Endothelial cell of umbilical vein (primary cell): ENCODE measurements around the gene MAP6. TPM values are rescaled to one million over a fixed set of nuclear protein-coding genes. Genes with fewer than 3 reads are reported as not detected.

Experiments
- BruUV-seq: library from RNA; stranded (reverse); fragments of 400-500 nt; replicated peaks from 2 replicates; lab custom pipeline; 2021; lab: Mats Ljungman, UMichigan
- CTCF ChIA-PET: fragments of 300-600, 350-600 bp; sonication (Branson Sonifier 250); formaldehyde crosslinking; loops from one replicate; lab custom pipeline; 2021; ENCODE audit warnings: antibody characterized with exemption, inconsistent platforms; lab: Charles Lee
- POLR2A ChIA-PET: fragments of 300-600, 350-600 bp; sonication (Branson Sonifier 250); formaldehyde crosslinking; loops from one replicate; lab custom pipeline; 2021; ENCODE audit warnings: antibody characterized with exemption, inconsistent platforms; lab: Charles Lee
- DNase-seq: peaks from one replicate; pipeline ENCODE4 v3.0.0-alpha.2; 2011; ENCODE audit warnings: low read depth, low spot score
- FAIRE-seq: peaks from 2 replicates; lab custom pipeline; 2011; peaks lifted over from hg19 to GRCh38; lab: Jason Lieb, UNC
- H2AFZ ChIP-seq: 2 replicates; pipeline ENCODE4 v1.6.0; 2012; ENCODE audit warnings: low read depth, low read length, control low read depth, inconsistent platforms
- H3K27ac ChIP-seq: 2 replicates; pipeline ENCODE4 v1.5.1; 2011; ENCODE audit warnings: low read depth, mild to moderate bottlenecking, control low read depth, low read length, moderate library complexity; ENCODE audit not compliant: insufficient read depth
- H3K27me3 ChIP-seq, 2 experiments: 2 replicates each; pipeline versions ENCODE4 v1.6.0 to v1.6.1; 2011; ENCODE audit warnings: low read length in 2 of 2, mixed read lengths in 1 of 2; ENCODE audit not compliant: control insufficient read depth in 2 of 2, insufficient read depth in 2 of 2
- H3K36me3 ChIP-seq, 2 experiments: 2 replicates in 1 of 2; 3 replicates in 1 of 2; pipeline ENCODE4 v1.5.1; 2011; ENCODE audit warnings: low read length in 2 of 2, mild to moderate bottlenecking in 1 of 2, moderate library complexity in 1 of 2; ENCODE audit not compliant: control insufficient read depth in 2 of 2, insufficient read depth in 2 of 2; ENCODE audit errors: extremely low read depth in 1 of 2
- H3K4me1 ChIP-seq: 3 replicates; pipeline ENCODE4 v1.5.1; 2011; ENCODE audit warnings: mild to moderate bottlenecking, low read length; ENCODE audit not compliant: control insufficient read depth, insufficient read depth; ENCODE audit errors: extremely low read depth
- H3K4me2 ChIP-seq: 2 replicates; pipeline ENCODE4 v1.6.1; 2011; ENCODE audit warnings: low read length, control low read depth, mixed read lengths; ENCODE audit not compliant: insufficient read depth
- H3K4me3 ChIP-seq, 3 experiments: fragments of 200-600 bp in 1 of 3; sonication (generic), shearing (Covaris generic) in 1 of 3; replicated peaks in 1 of 3; 2 replicates each; pipeline ENCODE4 v1.5.1; 2011 to 2016; ENCODE audit warnings: control low read depth in 3 of 3, low read length in 3 of 3, mild to moderate bottlenecking in 2 of 3, inconsistent platforms in 1 of 3, low read depth in 1 of 3, moderate library complexity in 1 of 3; ENCODE audit not compliant: insufficient read depth in 1 of 3
- H3K79me2 ChIP-seq: 2 replicates; pipeline ENCODE4 v1.6.0; 2012; ENCODE audit warnings: low read length, inconsistent platforms; ENCODE audit not compliant: control insufficient read depth, insufficient read depth
- H3K9ac ChIP-seq: replicated peaks from 2 replicates; pipeline ENCODE3; 2011; ENCODE audit warnings: low read length, control low read depth; ENCODE audit not compliant: insufficient read depth; ENCODE audit errors: extremely low read depth
- H3K9me1 ChIP-seq: replicated peaks from 3 replicates; pipeline ENCODE4 v1.6.0; 2011; ENCODE audit warnings: mild to moderate bottlenecking, low read length; ENCODE audit not compliant: control insufficient read depth, insufficient read depth; ENCODE audit errors: extremely low read depth
- H3K9me3 ChIP-seq: replicated peaks from 2 replicates; pipeline ENCODE4 v1.5.1; 2012; ENCODE audit warnings: low read length, inconsistent platforms; ENCODE audit not compliant: control insufficient read depth, insufficient read depth
- H4K20me1 ChIP-seq: replicated peaks from 2 replicates; pipeline ENCODE3; 2011; ENCODE audit warnings: mild to moderate bottlenecking, low read length; ENCODE audit not compliant: control insufficient read depth, insufficient read depth; ENCODE audit errors: extremely low read depth
- EZH2 ChIP-seq: IDR thresholded peaks from 2 replicates; pipeline ENCODE4 v1.6.1; 2012; ENCODE audit warnings: borderline replicate concordance, low read depth, mild to moderate bottlenecking, moderate library complexity, low read length, inconsistent platforms; ENCODE audit not compliant: severe bottlenecking
- FOS ChIP-seq: IDR thresholded peaks from 2 replicates; pipeline ENCODE4 v1.6.1; 2011; ENCODE audit warnings: mild to moderate bottlenecking, low read length, moderate library complexity, borderline replicate concordance; ENCODE audit not compliant: insufficient read depth
- GATA2 ChIP-seq: IDR thresholded peaks from 2 replicates; pipeline ENCODE4 v1.7.0; 2011; ENCODE audit warnings: low read depth, mild to moderate bottlenecking, moderate library complexity, mixed read lengths, low read length; ENCODE audit not compliant: insufficient read length, insufficient read depth
- JUN ChIP-seq: IDR thresholded peaks from 2 replicates; pipeline ENCODE4 v1.6.1; 2011; ENCODE audit warnings: borderline replicate concordance, low read depth; ENCODE audit not compliant: insufficient read length, insufficient read depth
- MYC ChIP-seq: IDR thresholded peaks from one replicate; pipeline ENCODE4 v1.6.1; 2011; ENCODE audit warnings: mild to moderate bottlenecking, low read depth, low read length
- POLR2A ChIP-seq: IDR thresholded peaks from 2 replicates; pipeline ENCODE4 v1.6.1; 2012; ENCODE audit warnings: low read depth, mild to moderate bottlenecking, control low read depth, low read length
- POLR2AphosphoS5 ChIP-seq: IDR thresholded peaks from 2 replicates; pipeline ENCODE4 v1.6.1; 2012; ENCODE audit warnings: low read depth, mild to moderate bottlenecking, control low read depth, low read length, moderate library complexity; ENCODE audit not compliant: insufficient read depth
- dilution Hi-C: fragments of 300-500 bp; cut with MboI; formaldehyde crosslinking; loops from one replicate; pipeline ENCODE4 v1.15.0; 2019; ENCODE audit warnings: low sequenced_read_pairs; ENCODE audit not compliant: extremely low pct_ligation_motif_present
- intact Hi-C: fragments of 100-400 bp; cut with micrococcal nuclease; formaldehyde crosslinking; loops from one replicate; pipeline ENCODE4 v1.10.0; 2022
- polyA plus RNA-seq, 4 experiments: library from polyadenylated mRNA; depleted of rRNA in 3 of 4; stranded (reverse) in 3 of 4; unstranded in 1 of 4; fragments of >200 nt; gene quantifications; 2 replicates each; pipeline versions ENCODE4 v1.2.1 to v1.2.3, GENCODE V29; 2011 to 2012; ENCODE audit warnings: missing spikeins in 1 of 4
- total RNA-seq: library from RNA; stranded (reverse); gene quantifications from 2 replicates; pipeline ENCODE4 v1.2.3, GENCODE V29; 2021
- TF ChIP-seq, protein P1 (sequence below): IDR thresholded peaks from 2 replicates; pipeline ENCODE4 v1.6.1; 2011; ENCODE audit not compliant: insufficient read depth, insufficient read length
- TF ChIP-seq, protein P2 (sequence below), 2 donors: IDR thresholded peaks; 1 replicate in 1 of 2; 2 replicates in 1 of 2; pipeline ENCODE4 v1.5.1; 2011; ENCODE audit warnings: low read length in 2 of 2, mild to moderate bottlenecking in 2 of 2, moderate library complexity in 2 of 2, control low read depth in 1 of 2, inconsistent platforms in 1 of 2, low read depth in 1 of 2; ENCODE audit not compliant: insufficient read depth in 1 of 2; ENCODE audit errors: extremely low read depth in 1 of 2

MAP6 gene
- total and polyA plus RNA-seq, 2 donors (not counting 3 experiments of a cell fraction or from before 2014, with no cell fraction given): 0.12 TPM; not detected in 1

DNA sequence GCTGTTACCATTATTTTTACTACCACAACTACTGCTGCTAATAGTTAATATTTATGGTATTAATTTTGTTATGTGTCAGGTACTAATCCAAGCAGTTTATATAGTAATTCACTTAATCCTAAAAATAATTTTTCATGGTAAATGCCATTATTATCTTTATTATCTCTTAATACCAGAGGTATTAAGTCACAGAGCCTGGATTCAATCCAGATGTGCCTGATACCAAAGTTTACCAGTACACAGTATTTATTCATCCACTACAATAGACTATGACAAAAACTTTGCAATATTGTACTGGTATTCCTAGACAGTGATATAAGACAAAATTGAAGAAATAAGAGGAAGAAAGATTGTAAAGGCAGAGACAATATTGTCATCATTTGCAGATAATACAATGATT lies 24.5 kb downstream of the MAP6 start:
- FAIRE-seq (no peak), DNase-seq (no peak)
- intact Hi-C loops: no loop called here
- no peaks in the 10 kb centered on the region for H3K9me1 ChIP-seq
- dilution Hi-C loops: no loop called here
- no TSS peak for BruUV-seq
- H3K4me1 ChIP-seq: no peaks in the 10 kb centered on the region
- no peak overlapping the region for H3K27ac ChIP-seq
- no peaks in the 10 kb centered on the region for H3K9me3 ChIP-seq
- TF ChIP-seq FOS (no peak), EZH2 (no peak), MYC (no peak), GATA2 (no peak), POLR2A (no peak), POLR2AphosphoS5 (no peak), JUN (no peak)
- TF ChIP-seq, protein P1, sequence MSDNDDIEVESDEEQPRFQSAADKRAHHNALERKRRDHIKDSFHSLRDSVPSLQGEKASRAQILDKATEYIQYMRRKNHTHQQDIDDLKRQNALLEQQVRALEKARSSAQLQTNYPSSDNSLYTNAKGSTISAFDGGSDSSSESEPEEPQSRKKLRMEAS: no peak
- TF ChIP-seq, protein P2, sequence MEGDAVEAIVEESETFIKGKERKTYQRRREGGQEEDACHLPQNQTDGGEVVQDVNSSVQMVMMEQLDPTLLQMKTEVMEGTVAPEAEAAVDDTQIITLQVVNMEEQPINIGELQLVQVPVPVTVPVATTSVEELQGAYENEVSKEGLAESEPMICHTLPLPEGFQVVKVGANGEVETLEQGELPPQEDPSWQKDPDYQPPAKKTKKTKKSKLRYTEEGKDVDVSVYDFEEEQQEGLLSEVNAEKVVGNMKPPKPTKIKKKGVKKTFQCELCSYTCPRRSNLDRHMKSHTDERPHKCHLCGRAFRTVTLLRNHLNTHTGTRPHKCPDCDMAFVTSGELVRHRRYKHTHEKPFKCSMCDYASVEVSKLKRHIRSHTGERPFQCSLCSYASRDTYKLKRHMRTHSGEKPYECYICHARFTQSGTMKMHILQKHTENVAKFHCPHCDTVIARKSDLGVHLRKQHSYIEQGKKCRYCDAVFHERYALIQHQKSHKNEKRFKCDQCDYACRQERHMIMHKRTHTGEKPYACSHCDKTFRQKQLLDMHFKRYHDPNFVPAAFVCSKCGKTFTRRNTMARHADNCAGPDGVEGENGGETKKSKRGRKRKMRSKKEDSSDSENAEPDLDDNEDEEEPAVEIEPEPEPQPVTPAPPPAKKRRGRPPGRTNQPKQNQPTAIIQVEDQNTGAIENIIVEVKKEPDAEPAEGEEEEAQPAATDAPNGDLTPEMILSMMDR (IDR thresholded peaks at IDR 0.05; ENCODE audit: extremely low read depth in 1 of 2, insufficient read depth in 1 of 2, low read depth in 1 of 2, low read length in 2 of 2): no peak
- no peaks in the 10 kb centered on the region for H3K36me3 ChIP-seq
- H2AFZ ChIP-seq: no peak overlapping the region
- ChIA-PET POLR2A (no interaction called here), CTCF (interaction anchor here (1.4 to 2.0 kb wide), 3 partner anchors 31 to 62 kb away, joined by 4 to 6 read pairs (median 5); no protein-coding TSS in a partner anchor)
- H3K27me3 ChIP-seq: peaks cover 10 to 12% of the 10 kb centered on the region in 2 experiments
- no peak overlapping the region for H3K9ac ChIP-seq
- no peak overlapping the region for H3K4me2 ChIP-seq
- no peaks in the 10 kb centered on the region for H3K79me2 ChIP-seq
- no peak overlapping the region for H3K4me3 ChIP-seq
- H4K20me1 ChIP-seq: no peaks in the 10 kb centered on the region
